PC-3 (cell line): ENCODE measurements around the gene CARHSP1.

Experiments used
- CTCF ChIP-seq: fragments of 300-600 bp; sonication (generic); conservative IDR thresholded peaks from 2 replicates; pipeline ENCODE4 v1.5.1; 2017; ENCODE audit warnings: antibody characterized with exemption, low read depth, mild to moderate bottlenecking, low read length
- EZH2phosphoT487 ChIP-seq: fragments of 300-600 bp; sonication (generic); IDR thresholded peaks from 2 replicates; pipeline ENCODE4 v1.6.1; 2018; ENCODE audit warnings: mild to moderate bottlenecking, antibody characterized with exemption, low read length, borderline replicate concordance

DNA sequence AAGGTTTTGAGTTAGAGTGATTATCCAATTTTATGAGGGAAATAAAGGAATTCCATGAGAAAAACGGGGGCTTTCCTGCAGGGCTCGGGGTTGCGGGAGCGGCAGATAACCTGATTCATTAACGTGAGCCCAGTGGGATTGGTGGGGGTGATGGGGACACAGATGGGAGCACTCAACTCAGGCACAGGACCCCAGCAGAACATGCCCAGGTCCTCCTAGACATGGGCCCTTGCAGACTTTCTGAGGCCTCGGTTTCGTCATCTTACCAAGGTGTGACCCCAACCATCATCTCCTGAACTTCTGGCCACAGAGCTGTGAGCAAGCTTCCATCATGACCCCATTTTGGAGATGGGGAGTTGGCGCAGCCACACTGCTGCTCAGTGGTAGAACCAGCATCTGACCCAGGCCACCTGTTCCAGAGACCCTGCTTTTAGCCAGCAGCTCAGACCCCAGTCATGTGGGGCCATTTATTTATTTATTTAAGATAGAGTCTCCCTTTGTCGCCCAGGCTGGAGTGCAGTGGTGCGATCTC is 22.3 kb downstream of the CARHSP1 start:
- TF ChIP-seq EZH2phosphoT487 (no peak), CTCF (no peak)
